IMR-90 (cell line): ENCODE results near the gene SDK1. TPM values are rescaled to one million over a fixed set of nuclear protein-coding genes. Genes with fewer than 3 reads are reported as not detected.

Source experiments
- ATAC-seq: fragments of 200-7000 bp; cut with Tn5 transposase; 2 replicates; pipeline ENCODE4 v1.9.1; 2020; ENCODE audit warnings: low read depth, mild to moderate bottlenecking, moderate library complexity
- BruUV-seq: library from RNA; stranded (reverse); fragments of 400-500 nt; replicated peaks from 2 replicates; lab custom pipeline; 2021; lab: Mats Ljungman, UMichigan
- CTCF ChIA-PET: fragments of 300-600 bp; formaldehyde crosslinking; extraction: SDS; loops from one replicate; lab custom pipeline; 2021; ENCODE audit warnings: antibody characterized with exemption; lab: Yijun Ruan, JAX
- POLR2A ChIA-PET: fragments of 300-600 bp; sonication (Branson Sonifier 250); formaldehyde crosslinking; loops from one replicate; lab custom pipeline; 2022; ENCODE audit warnings: antibody characterized with exemption; ENCODE audit not compliant: unreplicated experiment; lab: Charles Lee
- DNase-seq: peaks from one replicate; pipeline ENCODE4 v3.0.0; 2013
- H2AFZ ChIP-seq: replicated peaks from 2 replicates; pipeline ENCODE3; 2013; ENCODE audit warnings: low read length, mild to moderate bottlenecking; ENCODE audit not compliant: poor library complexity
- H2AK5ac ChIP-seq: 2 replicates; pipeline ENCODE4 v1.6.1; 2013; ENCODE audit warnings: low read depth, low read length, inconsistent platforms
- H2AK9ac ChIP-seq: replicated peaks from 2 replicates; pipeline ENCODE3; 2013; ENCODE audit warnings: mild to moderate bottlenecking, low read depth, low read length, moderate library complexity; ENCODE audit not compliant: poor library complexity
- H2BK120ac ChIP-seq: 2 replicates; pipeline ENCODE4 v1.6.1; 2013; ENCODE audit warnings: low read depth, low read length, inconsistent platforms
- H2BK15ac ChIP-seq: 3 replicates; pipeline ENCODE4 v1.6.1; 2013; ENCODE audit warnings: low read depth, low read length, inconsistent platforms
- H2BK20ac ChIP-seq: 2 replicates; pipeline ENCODE4 v1.6.1; 2013; ENCODE audit warnings: low read depth, mild to moderate bottlenecking, inconsistent platforms, low read length, moderate library complexity
- H2BK5ac ChIP-seq: 2 replicates; pipeline ENCODE4 v1.6.1; 2013; ENCODE audit warnings: mild to moderate bottlenecking, low read depth, low read length, inconsistent platforms; ENCODE audit not compliant: poor library complexity, severe bottlenecking
- H3K14ac ChIP-seq: replicated peaks from 2 replicates; pipeline ENCODE4 v1.6.1; 2013; ENCODE audit warnings: low read depth, low read length, inconsistent platforms
- H3K18ac ChIP-seq: 2 replicates; pipeline ENCODE4 v1.6.1; 2013; ENCODE audit warnings: low read depth, low read length, control low read depth
- H3K23ac ChIP-seq: 2 replicates; pipeline ENCODE4 v1.6.1; 2013; ENCODE audit warnings: low read depth, low read length, inconsistent platforms
- H3K27ac ChIP-seq: 2 replicates; pipeline ENCODE4 v1.5.1; 2013; ENCODE audit warnings: mild to moderate bottlenecking, control low read depth, low read length; ENCODE audit not compliant: insufficient read depth
- H3K27me3 ChIP-seq: 2 replicates; pipeline ENCODE4 v1.6.1; 2013; ENCODE audit warnings: low read length; ENCODE audit not compliant: control insufficient read depth, insufficient read depth
- H3K36me3 ChIP-seq: 2 replicates; pipeline ENCODE4 v1.6.1; 2013; ENCODE audit warnings: low read length, mixed read lengths; ENCODE audit not compliant: control insufficient read depth, insufficient read depth
- H3K4ac ChIP-seq: 2 replicates; pipeline ENCODE4 v1.6.1; 2013; ENCODE audit warnings: low read depth, low read length, inconsistent platforms
- H3K4me1 ChIP-seq: 2 replicates; pipeline ENCODE4 v1.6.1; 2013; ENCODE audit warnings: low read length, mixed read lengths; ENCODE audit not compliant: control insufficient read depth, insufficient read depth
- H3K4me2 ChIP-seq: 2 replicates; pipeline ENCODE4 v1.6.1; 2013; ENCODE audit warnings: low read depth, mild to moderate bottlenecking, control low read depth, low read length, moderate library complexity
- H3K4me3 ChIP-seq: 2 replicates; pipeline ENCODE4 v1.5.1; 2013; ENCODE audit warnings: low read depth, mild to moderate bottlenecking, control low read depth, low read length, moderate library complexity; ENCODE audit not compliant: insufficient read depth
- H3K56ac ChIP-seq: 2 replicates; pipeline ENCODE4 v1.6.1; 2013; ENCODE audit warnings: low read length, inconsistent platforms; ENCODE audit not compliant: insufficient read depth; ENCODE audit errors: extremely low read depth
- H3K79me1 ChIP-seq, 2 experiments: 2 replicates each; pipeline ENCODE4 v1.6.1; 2013; ENCODE audit warnings: low read length in 2 of 2, inconsistent platforms in 1 of 2, low read depth in 1 of 2
- H3K9ac ChIP-seq: 2 replicates; pipeline ENCODE4 v1.6.1; 2013; ENCODE audit warnings: low read depth, low read length, control low read depth
- H3K9me1 ChIP-seq: 2 replicates; pipeline ENCODE4 v1.6.1; 2013; ENCODE audit warnings: low read length, inconsistent platforms; ENCODE audit not compliant: insufficient read depth
- H3K9me3 ChIP-seq: 2 replicates; pipeline ENCODE4 v1.6.1; 2013; ENCODE audit warnings: low read length; ENCODE audit not compliant: control insufficient read depth, insufficient read depth
- H4K20me1 ChIP-seq: 2 replicates; pipeline ENCODE4 v1.6.1; 2013; ENCODE audit warnings: low read length, inconsistent platforms; ENCODE audit not compliant: insufficient read depth
- H4K5ac ChIP-seq: 2 replicates; pipeline ENCODE4 v1.6.1; 2013; ENCODE audit warnings: mild to moderate bottlenecking, low read depth, low read length, control low read depth
- H4K8ac ChIP-seq, 2 experiments: 2 replicates each; pipeline ENCODE4 v1.6.1; 2013; ENCODE audit warnings: low read depth in 2 of 2, low read length in 2 of 2, control low read depth in 1 of 2, inconsistent platforms in 1 of 2
- H4K91ac ChIP-seq: 2 replicates; pipeline ENCODE4 v1.6.1; 2013; ENCODE audit warnings: low read depth, low read length, inconsistent platforms; ENCODE audit not compliant: insufficient read depth
- NFE2L2 ChIP-seq: fragments of 150-350 bp; IDR thresholded peaks from 2 replicates; pipeline ENCODE4 v1.6.1; 2016; ENCODE audit warnings: low read depth, mild to moderate bottlenecking, low read length
- WGBS, 2 experiments: methylation state at CpG; one replicate each; pipeline versions ENCODE4 v1.1.5 to v1.1.7; 2013; ENCODE audit warnings: missing lambda C conversion rate in 2 of 2; ENCODE audit not compliant: insufficient read length in 1 of 2; ENCODE audit errors: extremely low coverage in 2 of 2; 5-methylcytosine and 5-hydroxymethylcytosine counted together
- dilution Hi-C: fragments of 300-500 bp; cut with HindIII; formaldehyde crosslinking; loops from one replicate; pipeline ENCODE4 v1.14.3; 2018; ENCODE audit warnings: low sequenced_read_pairs; ENCODE audit not compliant: unreplicated experiment
- in situ Hi-C: fragments of 300-500 bp; cut with MboI; formaldehyde crosslinking; loops from 3 replicates; pipeline ENCODE4 v1.14.3; 2019; ENCODE audit warnings: low sequenced_read_pairs, inconsistent platforms, mixed read lengths
- intact Hi-C: fragments of 100-400 bp; cut with micrococcal nuclease; formaldehyde crosslinking; loops from 2 replicates; pipeline ENCODE4 v1.10.0; 2022
- polyA plus RNA-seq, 3 experiments: library from polyadenylated mRNA; depleted of rRNA; stranded (reverse); fragments of >200 nt; gene quantifications; 2 replicates each; pipeline ENCODE4 v1.2.3, GENCODE V29; 2012; ENCODE audit warnings: low replicate concordance in 1 of 3
- total RNA-seq: library from RNA; depleted of rRNA; stranded (reverse); fragments of >200 nt; gene quantifications from 2 replicates; pipeline ENCODE4 v1.2.3, GENCODE V29; 2012
- TF ChIP-seq, protein P1 (sequence below): conservative IDR thresholded peaks from 2 replicates; pipeline ENCODE4 v1.5.1; 2012; ENCODE audit warnings: mild to moderate bottlenecking, low read depth, low read length, improper control_type of control experiment
- TF ChIP-seq, protein P2 (sequence below): fragments of 150-350 bp; IDR thresholded peaks from 2 replicates; pipeline ENCODE4 v1.6.1; 2016; ENCODE audit warnings: low read depth, mild to moderate bottlenecking, low read length, moderate library complexity, borderline replicate concordance

The SDK1 gene
- total and polyA plus RNA-seq, 2 of the 4 experiments (the other 2 are of a cell fraction) = 1.5 to 1.6 TPM

DNA sequence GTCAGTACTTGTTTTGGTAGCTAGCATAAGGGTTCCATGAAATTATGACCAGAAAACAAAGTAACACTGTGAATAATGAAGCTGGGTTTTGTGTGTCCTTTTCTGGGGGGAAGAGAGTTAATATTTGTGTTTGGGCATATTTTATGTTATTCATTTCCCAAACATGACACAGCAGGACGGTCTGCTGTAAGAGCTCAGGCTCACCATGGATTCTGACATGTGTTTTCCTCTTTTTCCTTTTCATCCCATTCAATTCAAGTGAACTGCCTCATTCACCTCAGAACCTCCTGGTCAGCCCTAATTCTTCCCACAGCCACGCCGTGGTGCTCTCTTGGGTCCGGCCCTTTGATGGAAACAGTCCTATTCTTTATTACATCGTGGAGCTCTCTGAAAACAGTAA is 685.9 kb downstream of the SDK1 start:
- H2BK120ac ChIP-seq = no peak overlapping the region
- H4K20me1 ChIP-seq = no peaks in the 10 kb centered on the region
- H3K23ac ChIP-seq = no peak overlapping the region
- H3K4me3 ChIP-seq = no peak overlapping the region
- H3K27me3 ChIP-seq = no peaks in the 10 kb centered on the region
- no peak overlapping the region for H3K14ac ChIP-seq
- POLR2A ChIA-PET = no interaction called here
- DNase-seq (no peak), ATAC-seq (peak; percentile 56)
- H4K8ac ChIP-seq = no peak overlapping the region
- no peak overlapping the region for H4K91ac ChIP-seq
- H3K4ac ChIP-seq = no peak overlapping the region
- H2AK9ac ChIP-seq = no peak overlapping the region
- intact Hi-C loops (no loop called here), dilution Hi-C loops (no loop called here), in situ Hi-C loops (no loop called here)
- H3K9me1 ChIP-seq = no peaks in the 10 kb centered on the region
- no peak overlapping the region for H2BK15ac ChIP-seq
- H3K4me1 ChIP-seq = peaks cover 3% of the 10 kb centered on the region; the same call in 1 of the 2 replicates
- no peak overlapping the region for H2BK20ac ChIP-seq
- H2AFZ ChIP-seq = no peak overlapping the region
- no peak overlapping the region for H3K9ac ChIP-seq
- no peaks in the 10 kb centered on the region for H3K36me3 ChIP-seq
- peak overlapping the region; percentile 72; the same call in 1 of the 2 replicates for H3K27ac ChIP-seq
- H3K56ac ChIP-seq = no peak overlapping the region
- H2AK5ac ChIP-seq = no peak overlapping the region
- no peak overlapping the region for H2BK5ac ChIP-seq
- TF ChIP-seq, protein P1, sequence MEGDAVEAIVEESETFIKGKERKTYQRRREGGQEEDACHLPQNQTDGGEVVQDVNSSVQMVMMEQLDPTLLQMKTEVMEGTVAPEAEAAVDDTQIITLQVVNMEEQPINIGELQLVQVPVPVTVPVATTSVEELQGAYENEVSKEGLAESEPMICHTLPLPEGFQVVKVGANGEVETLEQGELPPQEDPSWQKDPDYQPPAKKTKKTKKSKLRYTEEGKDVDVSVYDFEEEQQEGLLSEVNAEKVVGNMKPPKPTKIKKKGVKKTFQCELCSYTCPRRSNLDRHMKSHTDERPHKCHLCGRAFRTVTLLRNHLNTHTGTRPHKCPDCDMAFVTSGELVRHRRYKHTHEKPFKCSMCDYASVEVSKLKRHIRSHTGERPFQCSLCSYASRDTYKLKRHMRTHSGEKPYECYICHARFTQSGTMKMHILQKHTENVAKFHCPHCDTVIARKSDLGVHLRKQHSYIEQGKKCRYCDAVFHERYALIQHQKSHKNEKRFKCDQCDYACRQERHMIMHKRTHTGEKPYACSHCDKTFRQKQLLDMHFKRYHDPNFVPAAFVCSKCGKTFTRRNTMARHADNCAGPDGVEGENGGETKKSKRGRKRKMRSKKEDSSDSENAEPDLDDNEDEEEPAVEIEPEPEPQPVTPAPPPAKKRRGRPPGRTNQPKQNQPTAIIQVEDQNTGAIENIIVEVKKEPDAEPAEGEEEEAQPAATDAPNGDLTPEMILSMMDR = no peak
- no peak for TF ChIP-seq NFE2L2
- TF ChIP-seq, protein P2, sequence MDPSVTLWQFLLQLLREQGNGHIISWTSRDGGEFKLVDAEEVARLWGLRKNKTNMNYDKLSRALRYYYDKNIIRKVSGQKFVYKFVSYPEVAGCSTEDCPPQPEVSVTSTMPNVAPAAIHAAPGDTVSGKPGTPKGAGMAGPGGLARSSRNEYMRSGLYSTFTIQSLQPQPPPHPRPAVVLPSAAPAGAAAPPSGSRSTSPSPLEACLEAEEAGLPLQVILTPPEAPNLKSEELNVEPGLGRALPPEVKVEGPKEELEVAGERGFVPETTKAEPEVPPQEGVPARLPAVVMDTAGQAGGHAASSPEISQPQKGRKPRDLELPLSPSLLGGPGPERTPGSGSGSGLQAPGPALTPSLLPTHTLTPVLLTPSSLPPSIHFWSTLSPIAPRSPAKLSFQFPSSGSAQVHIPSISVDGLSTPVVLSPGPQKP = no peak
- WGBS, 2 experiments = no CpG with 5 or more reads among the region's 5 CpGs
- no peak overlapping the region for H4K5ac ChIP-seq
- H3K79me1 ChIP-seq = no peaks in the 10 kb centered on the region
- peaks cover 14% of the 10 kb centered on the region; the same call in 1 of the 2 replicates for H3K9me3 ChIP-seq
- H3K18ac ChIP-seq = no peak overlapping the region; the same call in 1 of the 2 replicates
- BruUV-seq = no TSS peak
- CTCF ChIA-PET = no interaction called here
- H3K4me2 ChIP-seq = peak overlapping the region; percentile 69; the same call in 1 of the 2 replicates
